Stomach (tissue), 9 donors: ENCODE data around the gene MYDGF. TPM values are rescaled to one million over a fixed set of nuclear protein-coding genes. Genes with fewer than 3 reads are reported as not detected.
A peak's percentile ranks its signal among the peaks of the same experiment; 100 is the strongest.

Experiments
- DNase-seq, 2 donors: peaks; one replicate each; pipeline versions ENCODE4 v3.0.0 to v3.0.0-alpha.2; 2013 to 2019
- H3K27ac ChIP-seq, 5 donors: fragments of 200-600 bp in 4 of 5; sonication (generic) in 4 of 5; one replicate each; pipeline ENCODE4 v1.5.1; 2013 to 2019; ENCODE audit warnings: mild to moderate bottlenecking in 1 of 5, moderate library complexity in 1 of 5
- H3K27me3 ChIP-seq, 3 donors: fragments of 200-600 bp; sonication (generic); one replicate each; pipeline ENCODE4 v1.5.1; 2017 to 2019; ENCODE audit warnings: mixed run types in 1 of 3
- H3K36me3 ChIP-seq, 4 donors: fragments of 200-600 bp; sonication (generic); 1 replicate in 3 of 4; 2 replicates in 1 of 4; pipeline ENCODE4 v1.5.1; 2016 to 2019
- H3K4me1 ChIP-seq, 4 donors: fragments of 200-600 bp; sonication (generic); one replicate each; pipeline ENCODE4 v1.5.1; 2016 to 2019
- H3K4me3 ChIP-seq, 4 donors: fragments of 200-600 bp; sonication (generic) in 3 of 4; one replicate each; pipeline ENCODE4 v1.5.1; 2016 to 2019; ENCODE audit warnings: mild to moderate bottlenecking in 1 of 4
- H3K9me3 ChIP-seq, 4 donors: fragments of 200-600 bp; sonication (generic); one replicate each; pipeline ENCODE4 v1.5.1; 2016 to 2019
- CTCF ChIP-seq, 7 experiments: fragments of 450-650 bp in 4 of 7; fragments of 200-600 bp in 3 of 7; sonication (generic) in 3 of 7; IDR thresholded peaks; one replicate each; pipeline ENCODE4 v1.5.1; 2016 to 2019; ENCODE audit warnings: antibody characterized with exemption in 7 of 7, control low read depth in 2 of 7, mild to moderate bottlenecking in 1 of 7
- EP300 ChIP-seq: sonication (generic); formaldehyde crosslinking; IDR thresholded peaks from one replicate; pipeline ENCODE4 v1.6.1; 2017; ENCODE audit warnings: antibody characterized with exemption
- POLR2A ChIP-seq, 4 donors: fragments of 450-650 bp; IDR thresholded peaks; one replicate each; pipeline ENCODE4 v1.6.1; 2016; ENCODE audit warnings: antibody characterized with exemption in 4 of 4, control low read depth in 2 of 4, mild to moderate bottlenecking in 1 of 4, moderate library complexity in 1 of 4
- POLR2AphosphoS5 ChIP-seq, 3 donors: sonication (generic); formaldehyde crosslinking; IDR thresholded peaks; one replicate each; pipeline ENCODE4 v1.6.1; 2016; ENCODE audit warnings: antibody characterized with exemption in 3 of 3
- WGBS, 5 donors: extraction: QIAGEN DNeasy Blood & Tissue Kit in 3 of 5; methylation state at CpG; one replicate each; pipeline versions ENCODE4 v1.1.5 to v1.1.7; 2013 to 2018; 5-methylcytosine and 5-hydroxymethylcytosine counted together
- intact Hi-C: fragments of 100-400 bp; cut with DNase I; formaldehyde crosslinking; loops from one replicate; pipeline ENCODE4 v1.15.1; 2023; ENCODE audit warnings: low total_unique reads
- polyA plus RNA-seq, 3 donors: library from polyadenylated mRNA; stranded (reverse); fragments of 200-250 nt; gene quantifications; one replicate each; pipeline ENCODE4 v1.2.3, GENCODE V29; 2013
- total RNA-seq, 5 donors: library from RNA; depleted of rRNA; stranded (reverse); fragments of >200 nt; gene quantifications; one replicate each; pipeline versions ENCODE4 v1.1.0 to v1.2.3, GENCODE V29; 2014 to 2016
- donor health status: healthy with polysubstance abuse.
- donor health status: Bipolar disorder and iron deficiency.
- donor health status: healthy.

MYDGF gene
- total and polyA plus RNA-seq, 8 donors, result 41.4 to 86.6 (median 72.3) TPM

GRCh38 chr19:4639531-4640246, 30.5 kb downstream of the MYDGF start:
- intact Hi-C loops, result loop anchor here (5.0 kb wide), 1 partner anchor 82 kb away; the partner anchor contains the start of gene SEMA6B
- H3K4me3 ChIP-seq, result peak overlapping the region; percentile 72 to 81 (median 76)
- WGBS, 5 donors, result 8 to 13% (median 11%) methylated on average over 15 to 39 of the region's 39 CpGs
- H3K27ac ChIP-seq, result peak overlapping the region; percentile 57 to 92 (median 74)
- peak in 1 of 2 donors; percentile 66 for DNase-seq
- H3K9me3 ChIP-seq, result no peaks in the 10 kb centered on the region
- H3K27me3 ChIP-seq, result peaks cover 0 to 12% (median 4%) of the 10 kb centered on the region in 3 donors
- H3K4me1 ChIP-seq, result peaks cover 28 to 67% (median 46%) of the 10 kb centered on the region in 4 donors
- TF ChIP-seq CTCF (IDR thresholded peaks at IDR 0.05), result no peak
- TF ChIP-seq EP300, result no peak
- TF ChIP-seq POLR2A (IDR thresholded peaks at IDR 0.05), result no peak
- no peak for TF ChIP-seq POLR2AphosphoS5 (IDR thresholded peaks at IDR 0.05)
- no peaks in the 10 kb centered on the region for H3K36me3 ChIP-seq

DNA sequence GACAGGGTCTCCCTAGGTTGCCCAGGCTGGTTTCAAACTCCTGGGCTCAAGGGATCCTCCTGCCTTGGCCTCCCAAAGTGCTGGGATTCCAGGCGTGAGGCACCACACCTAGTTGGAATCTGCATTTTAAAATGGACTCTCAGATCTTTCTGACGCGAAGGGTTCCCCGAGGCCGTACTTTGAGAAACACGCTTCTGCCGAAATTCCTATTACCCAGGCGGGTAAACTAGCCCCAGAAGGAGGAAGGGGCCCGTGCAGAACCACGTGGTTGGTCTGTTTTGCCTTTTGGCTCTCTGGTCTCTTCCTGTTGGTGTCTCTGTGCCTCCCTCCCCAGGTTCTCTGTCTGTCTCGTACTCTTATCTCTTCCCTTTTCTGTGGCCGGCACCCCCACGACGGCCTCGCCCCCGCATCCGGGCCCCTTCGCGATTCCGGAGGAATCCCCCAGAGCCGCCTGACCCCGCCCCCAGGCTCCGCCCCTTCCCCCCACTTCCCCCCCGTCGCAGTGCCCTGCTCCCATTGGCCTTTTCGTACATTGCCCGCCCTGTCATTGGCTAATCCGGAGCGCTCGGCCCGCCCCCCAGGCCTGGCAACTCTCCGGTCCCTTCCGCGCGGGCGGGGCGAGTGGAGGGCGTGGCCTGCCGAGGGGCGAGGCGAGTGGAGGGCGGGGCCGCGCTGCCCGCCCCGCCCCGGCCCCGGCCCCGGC, 31.2 kb downstream of the MYDGF start, which contains the start of gene TNFAIP8L1:
Gene TNFAIP8L1, plus strand, starts transcription at position 689 of the 703 bp plus-strand sequence. CDS start 12,354 bp downstream, outside the sequence.
- peaks cover 28 to 67% (median 46%) of the 10 kb centered on the region in 4 donors for H3K4me1 ChIP-seq
- H3K27me3 ChIP-seq, result peaks cover 0 to 19% (median 4%) of the 10 kb centered on the region in 3 donors
- intact Hi-C loops, result loop anchor here (5.0 kb wide), 1 partner anchor 82 kb away; the partner anchor contains the start of gene SEMA6B
- no peaks in the 10 kb centered on the region for H3K9me3 ChIP-seq
- TF ChIP-seq EP300 (no peak), POLR2AphosphoS5 (IDR thresholded peaks at IDR 0.05) (peak in 1 of 3 donors; percentile 48), POLR2A (IDR thresholded peaks at IDR 0.05) (no peak), CTCF (IDR thresholded peaks at IDR 0.05) (no peak)
- H3K36me3 ChIP-seq, result no peaks in the 10 kb centered on the region
- H3K27ac ChIP-seq, result peak within 1 kb of the TSS; percentile 57 to 92 (median 77)
- WGBS, 5 donors, result 1 to 3% (median 2%) methylated on average over 30 to 49 of the region's 49 CpGs
- H3K4me3 ChIP-seq, result peak within 1 kb of the TSS; percentile 72 to 81 (median 76)
- peak; percentile 97 to 98 for DNase-seq

- Histone ChIP-seq H3K27me3 (peaks cover 0 to 25% (median 4%) of the 10 kb centered on the region in 3 donors), H3K9me3 (no peaks in the 10 kb centered on the region), H3K4me3 (peak overlapping the region in 1 of 4 donors; percentile 72), H3K36me3 (no peaks in the 10 kb centered on the region), H3K4me1 (peaks cover 28 to 69% (median 49%) of the 10 kb centered on the region in 4 donors), H3K27ac (peak overlapping the region in 4 of 5 donors; percentile 77 to 92 (median 79))
- intact Hi-C loops, result loop anchor here (5.0 kb wide), 1 partner anchor 81 kb away; the partner anchor contains the start of gene SEMA6B
- DNase-seq, result peak in 1 of 2 donors; percentile 50
- 69 to 85% (median 82%) methylated on average over 9 to 11 of the region's 11 CpGs for whole genome bisulfite sequencing, 5 donors
- TF ChIP-seq POLR2A (IDR thresholded peaks at IDR 0.05) (no peak), EP300 (no peak), CTCF (IDR thresholded peaks at IDR 0.05) (no peak), POLR2AphosphoS5 (IDR thresholded peaks at IDR 0.05) (no peak)
Observed at GRCh38 chr19:4638317-4638716, 31.8 kb downstream of the MYDGF start.

DNA sequence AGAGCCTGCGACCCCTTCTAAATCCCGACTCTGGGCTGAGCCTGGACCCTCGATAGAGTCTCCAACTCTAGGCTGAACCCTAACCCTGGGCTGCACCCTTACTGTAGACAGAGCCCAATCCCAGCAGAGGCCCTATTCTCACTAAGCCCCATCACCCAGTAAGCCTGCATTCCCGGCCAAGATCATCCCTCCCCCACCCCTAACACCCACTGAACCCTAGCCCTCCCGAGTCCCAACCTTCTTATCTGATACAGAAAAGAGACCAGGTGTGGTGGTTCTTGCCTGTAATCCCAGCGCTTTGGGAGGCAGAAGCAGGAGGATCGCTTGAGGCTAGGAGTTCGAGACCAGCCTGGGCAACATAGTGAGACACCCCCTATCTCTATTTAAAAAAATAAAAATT, 33.4 kb downstream of the MYDGF start:
- H3K36me3 ChIP-seq, result no peaks in the 10 kb centered on the region
- peaks cover 28 to 61% (median 46%) of the 10 kb centered on the region in 4 donors for H3K4me1 ChIP-seq
- DNase-seq, result no peak
- TF ChIP-seq CTCF (IDR thresholded peaks at IDR 0.05), result no peak
- TF ChIP-seq POLR2A (IDR thresholded peaks at IDR 0.05), result no peak
- TF ChIP-seq EP300, result no peak
- no peak for TF ChIP-seq POLR2AphosphoS5 (IDR thresholded peaks at IDR 0.05)
- H3K27ac ChIP-seq, result peak overlapping the region in 2 of 5 donors; percentile 12 to 70
- peak overlapping the region in 3 of 4 donors; percentile 47 to 55 (median 54) for H3K4me3 ChIP-seq
- H3K9me3 ChIP-seq, result no peaks in the 10 kb centered on the region
- peaks cover 0 to 25% (median 4%) of the 10 kb centered on the region in 3 donors for H3K27me3 ChIP-seq
- intact Hi-C loops, result loop anchor here (5.0 kb wide), 1 partner anchor 79 kb away; the partner anchor contains the start of gene SEMA6B
- WGBS, 5 donors, result 48 to 69% (median 55%) methylated on average over 8 of the region's 8 CpGs
